CD4-positive, alpha-beta T cell treated with Interleukin-17A for 4 hours (primary cell): Measurements from ENCODE around the gene ZNF804B.

Source experiments
- DNase-seq: peaks from one replicate; pipeline ENCODE4 v3.0.0-alpha.2; 2020; ENCODE audit warnings: mixed read lengths

ZNF804B gene

GRCh38 chr7:88842201-88842600 is 82.7 kb downstream of the ZNF804B start:
- no peak for DNase-seq

GRCh38 chr7:88845091-88845490 is 85.6 kb downstream of the ZNF804B start:
- no peak for DNase-seq

- DNase-seq = no peak
Measured at GRCh38 chr7:88851220-88851619, 91.7 kb downstream of the ZNF804B start.

GRCh38 chr7:88859288-88859687 is 99.8 kb downstream of the ZNF804B start:
- no peak for DNase-seq

- DNase-seq = no peak
Measured at GRCh38 chr7:88866265-88866863, 106.9 kb downstream of the ZNF804B start.

- no peak for DNase-seq
Measured at GRCh38 chr7:88867158-88867557, 107.7 kb downstream of the ZNF804B start.

GRCh38 chr7:88868456-88868855 is 109.0 kb downstream of the ZNF804B start:
- no peak for DNase-seq

- DNase-seq = no peak
Measured at GRCh38 chr7:88881136-88881535, 121.6 kb downstream of the ZNF804B start.

GRCh38 chr7:88885131-88885530 is 125.6 kb downstream of the ZNF804B start:
- no peak for DNase-seq

GRCh38 chr7:88888684-88889083 is 129.2 kb downstream of the ZNF804B start:
- no peak for DNase-seq

GRCh38 chr7:88910516-88910915 is 151.0 kb downstream of the ZNF804B start:
- DNase-seq = no peak

- no peak for DNase-seq
Measured at GRCh38 chr7:88912852-88913251, 153.4 kb downstream of the ZNF804B start.

GRCh38 chr7:88915615-88916014 is 156.1 kb downstream of the ZNF804B start:
- no peak for DNase-seq

- no peak for DNase-seq
Measured at GRCh38 chr7:88919478-88920131, 160.1 kb downstream of the ZNF804B start.

- no peak for DNase-seq
Measured at GRCh38 chr7:88922944-88923343, 163.4 kb downstream of the ZNF804B start.

- DNase-seq = no peak
Measured at GRCh38 chr7:88928276-88928675, 168.8 kb downstream of the ZNF804B start.

- no peak for DNase-seq
Measured at GRCh38 chr7:88929719-88930118, 170.2 kb downstream of the ZNF804B start.

GRCh38 chr7:88933285-88933684 is 173.8 kb downstream of the ZNF804B start:
- no peak for DNase-seq

- no peak for DNase-seq
Measured at GRCh38 chr7:88942815-88943501, 183.5 kb downstream of the ZNF804B start.

GRCh38 chr7:88951826-88952225 is 192.3 kb downstream of the ZNF804B start:
- DNase-seq = no peak

- no peak for DNase-seq
Measured at GRCh38 chr7:88964418-88964817, 204.9 kb downstream of the ZNF804B start.

GRCh38 chr7:88965371-88965770 is 205.9 kb downstream of the ZNF804B start:
- no peak for DNase-seq

- DNase-seq = no peak
Measured at GRCh38 chr7:88967432-88967831, 207.9 kb downstream of the ZNF804B start.

GRCh38 chr7:88969167-88969566 is 209.7 kb downstream of the ZNF804B start:
- DNase-seq = no peak
